ENCODE results near the gene GNMT.
"Not testable (repeated sequence)": the region's sequence is repeated elsewhere in the genome, so short reads cannot be mapped to it uniquely, and the experiment has no call there.

The GNMT gene

DNA sequence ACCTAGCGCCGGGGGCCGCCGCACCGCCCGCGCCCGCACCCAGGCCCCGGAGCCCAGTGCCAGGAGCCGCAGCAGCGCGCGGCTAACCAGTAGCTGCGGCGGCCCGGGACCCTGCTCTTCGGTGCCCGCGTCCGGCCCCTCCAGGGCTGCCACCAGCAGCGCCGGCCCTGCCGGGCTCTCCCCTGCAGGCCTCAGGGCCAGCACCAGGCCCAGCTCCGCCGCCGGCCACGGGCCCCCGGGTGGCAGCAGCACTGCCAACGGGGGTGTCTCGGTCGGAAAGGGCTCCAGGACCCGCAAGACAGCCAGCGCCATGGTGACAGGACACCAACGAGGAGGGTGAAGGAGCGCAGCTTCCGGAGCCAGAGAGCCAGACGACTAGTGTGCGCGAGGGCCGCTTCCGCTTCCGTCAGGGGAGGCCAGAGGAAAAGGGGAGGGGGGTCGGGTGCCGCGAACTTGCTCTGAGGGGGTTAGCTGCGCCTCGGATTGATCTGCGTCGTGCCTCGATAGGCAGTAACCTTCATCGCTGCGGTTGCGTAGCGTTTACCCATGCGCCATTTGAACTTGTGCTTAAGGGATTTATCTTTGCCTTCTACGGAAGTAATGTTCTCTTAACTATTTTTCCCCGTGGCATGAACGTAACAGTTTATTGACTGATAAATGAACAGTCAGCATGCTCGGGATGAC lies 18.4 kb downstream of the GNMT start, which contains the start of gene PEX6:
Gene PEX6, minus strand, starts transcription at position 343 of the 684 bp plus-strand sequence. Its CDS starts 31 bp downstream, at position 312.
- peak; percentile 93 for DNase-seq

DNA sequence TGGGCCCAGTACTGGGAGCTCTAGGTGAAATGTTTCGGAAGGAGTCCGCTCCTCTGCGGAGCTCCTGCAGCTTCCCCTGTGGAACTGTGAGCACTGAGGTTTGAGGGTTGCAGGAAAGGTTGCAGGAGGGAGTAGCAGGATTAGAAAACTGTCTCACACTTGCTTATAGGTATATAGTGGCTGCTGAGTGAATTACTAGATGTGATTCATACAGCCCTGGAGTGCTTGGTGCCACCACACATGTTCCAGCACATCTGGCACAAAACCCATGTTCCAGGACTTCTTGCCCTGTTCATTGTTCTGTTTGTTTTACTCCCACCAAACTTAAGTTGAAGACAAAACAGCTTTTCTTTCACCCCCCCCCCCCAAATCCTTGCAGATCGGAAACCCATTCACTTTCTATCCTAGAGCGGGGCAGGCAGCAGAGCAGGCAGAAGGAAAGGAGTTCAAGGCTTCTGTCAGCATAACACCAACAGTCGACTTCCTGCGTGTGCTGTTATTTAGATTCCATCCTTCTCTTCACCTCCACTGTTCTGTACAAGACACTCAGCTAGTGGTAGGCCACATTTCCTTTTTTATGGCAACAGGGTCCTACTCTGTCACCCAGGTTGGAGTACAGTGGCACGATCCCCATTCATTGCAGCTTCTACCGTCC lies 19.1 kb downstream of the GNMT start:
- DNase-seq: no peak

DNA sequence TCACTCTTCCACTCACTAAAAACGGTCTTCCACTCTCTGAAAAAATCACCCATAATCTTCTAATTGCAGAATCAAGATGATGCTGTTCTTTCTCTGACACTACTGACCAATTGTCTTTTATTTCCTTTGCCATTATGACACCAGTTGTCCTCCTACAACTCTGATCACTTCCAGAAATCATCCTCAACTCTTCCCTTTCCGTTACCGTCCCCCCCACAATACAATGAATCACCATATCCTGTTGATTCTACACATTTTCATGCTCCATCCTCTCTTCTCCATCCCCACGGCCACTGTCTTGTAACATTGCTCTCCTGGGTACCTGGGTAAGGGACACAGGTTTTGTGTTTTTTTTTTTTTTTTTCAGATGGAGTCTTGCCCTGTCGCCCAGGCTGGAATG lies 21.3 kb downstream of the GNMT start:
- no peak for DNase-seq

DNA sequence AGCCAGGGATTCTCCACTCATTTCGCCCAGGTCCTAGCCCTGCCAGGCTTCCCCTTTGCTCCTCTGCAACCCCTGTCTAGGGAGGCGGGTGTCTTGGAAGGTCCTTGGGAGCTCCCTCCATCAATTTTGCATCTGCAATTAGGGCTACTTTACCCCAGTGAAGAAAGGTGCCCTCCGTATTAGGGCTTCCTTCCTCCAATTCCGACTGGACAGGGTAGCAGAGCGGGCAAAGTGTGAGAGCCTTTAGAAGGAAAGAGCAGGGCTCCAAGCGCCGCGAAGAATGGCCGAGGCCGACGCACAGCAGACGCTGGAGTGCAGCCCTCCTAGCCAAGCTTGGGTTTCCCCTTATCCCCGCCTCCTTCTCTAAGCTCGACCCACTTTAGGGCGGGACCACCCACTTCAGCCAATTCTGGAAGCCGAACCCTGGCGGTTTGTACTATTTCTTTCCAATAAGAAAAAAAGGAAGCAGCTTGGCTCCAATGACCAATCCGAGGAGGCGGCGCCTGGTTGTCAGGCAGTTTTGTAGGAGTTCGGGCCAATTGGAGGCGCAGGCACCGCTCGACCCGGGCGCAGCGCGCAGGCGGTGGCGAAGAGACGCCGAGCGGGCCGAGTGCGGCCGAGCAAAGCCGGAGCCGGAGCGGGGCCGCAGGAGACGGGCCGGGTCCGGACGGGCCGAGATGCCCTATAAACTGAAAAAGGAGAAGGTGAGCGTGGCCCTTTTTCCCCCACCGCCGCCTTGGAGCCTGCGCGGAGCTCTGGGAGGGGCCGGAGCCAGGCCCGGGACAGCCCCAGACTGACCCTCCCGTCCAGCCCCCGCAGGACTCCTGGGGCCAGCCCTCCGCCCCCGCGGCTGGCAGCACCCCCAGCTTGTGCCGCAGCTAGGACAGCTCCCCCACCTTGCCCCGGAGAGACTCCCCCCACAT lies 23.7 kb downstream of the GNMT start, which contains the start of gene PPP2R5D:
Gene PPP2R5D, plus strand, starts transcription at position 570 of the 923 bp plus-strand sequence. Its CDS starts 108 bp downstream, at position 678.
- DNase-seq: peak; percentile 100

DNA sequence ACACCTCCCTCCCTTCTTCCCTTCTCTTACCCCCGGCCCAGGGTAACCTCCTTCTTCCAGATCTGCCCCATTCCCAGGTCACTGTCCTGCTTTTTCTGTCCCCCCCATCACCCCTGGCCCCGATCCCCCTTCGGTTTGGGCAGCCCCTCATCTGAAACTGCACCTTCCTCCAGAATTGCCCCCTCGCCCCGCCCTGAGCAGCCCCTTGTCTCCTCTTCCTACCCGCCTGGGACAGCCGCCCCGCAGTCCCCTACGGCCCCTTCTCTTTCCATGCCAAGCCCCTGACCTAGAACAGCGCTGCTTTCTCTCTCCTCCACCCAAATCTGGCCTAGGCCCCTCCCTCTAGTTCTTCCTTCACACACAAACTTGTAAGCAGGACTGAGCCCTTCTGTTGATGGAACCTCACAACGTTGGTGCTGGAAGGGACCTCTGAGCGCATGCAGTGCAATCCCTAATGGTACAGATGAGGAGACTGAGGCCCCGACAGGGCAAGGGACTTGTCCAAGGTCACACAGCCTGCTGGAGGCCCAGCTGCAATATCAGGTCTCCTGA lies 24.4 kb downstream of the GNMT start:
- DNase-seq: no peak

DNA sequence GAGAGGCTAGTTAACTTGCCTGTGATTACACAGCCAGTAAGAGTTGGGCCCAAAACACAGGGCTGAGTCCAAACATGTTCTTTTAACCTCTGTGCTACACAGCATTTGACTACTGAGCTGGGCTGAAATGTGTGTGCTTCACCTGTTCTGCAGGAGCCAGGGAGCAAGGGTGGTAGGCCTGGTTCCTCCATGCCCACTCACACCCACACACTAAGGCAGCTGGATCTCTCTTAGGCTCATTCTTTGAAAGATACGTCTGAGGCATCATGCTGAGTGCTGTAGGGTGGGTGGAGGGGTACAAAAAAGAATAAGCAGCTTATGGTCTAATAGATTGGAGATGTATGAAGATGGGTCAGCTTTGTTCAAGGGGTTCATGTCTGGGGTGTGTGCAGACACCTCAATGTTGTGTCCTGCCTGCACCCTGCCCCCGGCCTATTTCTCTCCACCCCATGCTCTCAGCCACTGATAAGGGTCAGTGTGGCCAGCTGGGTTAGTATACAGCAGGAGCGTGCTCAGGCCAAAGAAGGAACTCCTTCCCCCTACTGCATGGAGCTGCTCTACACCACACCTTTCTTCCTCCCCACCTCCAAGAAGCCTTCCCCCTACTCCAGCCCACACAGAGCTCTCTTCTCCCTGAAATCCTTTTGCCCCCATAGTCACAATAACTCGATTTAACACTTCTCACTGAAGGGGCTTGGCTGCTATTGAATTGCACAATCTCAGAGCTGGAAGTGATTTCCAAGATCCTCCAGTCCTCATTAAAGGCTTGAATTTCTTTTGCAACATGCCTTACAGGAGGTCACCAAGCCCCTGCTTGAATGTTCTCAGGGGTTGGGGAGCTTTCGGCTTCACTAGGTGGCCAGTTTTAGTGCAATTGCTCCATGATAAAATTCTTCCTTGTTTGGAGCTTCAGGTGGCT lies 27.2 kb downstream of the GNMT start:
- no peak for DNase-seq

DNA sequence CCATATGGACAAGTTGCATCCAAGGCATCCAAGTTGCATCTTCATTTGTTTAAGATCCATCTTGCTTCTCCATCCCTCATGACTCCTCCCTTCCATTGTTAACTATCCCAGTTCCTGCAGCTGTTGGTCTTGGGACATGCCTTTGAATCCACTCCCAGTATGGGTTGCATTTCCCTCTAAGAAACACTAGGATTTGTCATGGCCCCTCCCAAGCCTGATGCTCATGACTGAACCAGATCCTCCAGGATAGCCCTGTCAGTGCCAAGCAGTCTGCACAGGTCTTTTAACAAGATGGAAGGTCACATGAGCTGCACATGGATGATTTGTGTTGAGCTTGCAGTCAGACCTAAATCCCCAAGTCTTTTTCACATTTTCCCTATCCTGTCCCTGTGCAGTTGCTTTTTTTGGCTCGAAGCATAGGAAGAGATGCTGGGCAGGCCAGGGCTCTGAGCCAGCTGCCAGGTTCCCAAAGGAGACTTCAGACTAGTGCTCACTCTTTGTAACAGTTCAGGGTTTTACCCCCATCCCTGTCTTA lies 28.0 kb downstream of the GNMT start:
- DNase-seq: no peak

DNA sequence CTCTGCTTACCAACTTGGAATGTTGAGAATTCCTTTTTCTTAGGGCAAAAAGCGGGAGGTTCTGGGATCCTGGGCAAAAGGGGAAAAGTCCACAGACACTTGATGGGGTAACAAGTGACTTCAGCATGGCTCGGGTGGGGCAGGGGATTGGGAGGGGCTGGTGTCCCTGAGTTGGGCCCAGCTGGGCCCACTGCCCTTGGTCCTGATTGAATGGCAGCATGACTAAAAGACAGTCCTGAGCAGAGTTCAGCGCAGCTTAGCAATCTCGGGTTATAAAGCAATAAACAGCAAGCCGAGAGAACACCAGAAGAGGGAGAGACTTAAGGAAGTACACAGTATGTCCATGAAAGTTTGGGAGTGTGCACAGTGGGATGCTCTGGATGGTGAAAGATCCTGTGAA lies 29.4 kb downstream of the GNMT start:
- DNase-seq: no peak

DNA sequence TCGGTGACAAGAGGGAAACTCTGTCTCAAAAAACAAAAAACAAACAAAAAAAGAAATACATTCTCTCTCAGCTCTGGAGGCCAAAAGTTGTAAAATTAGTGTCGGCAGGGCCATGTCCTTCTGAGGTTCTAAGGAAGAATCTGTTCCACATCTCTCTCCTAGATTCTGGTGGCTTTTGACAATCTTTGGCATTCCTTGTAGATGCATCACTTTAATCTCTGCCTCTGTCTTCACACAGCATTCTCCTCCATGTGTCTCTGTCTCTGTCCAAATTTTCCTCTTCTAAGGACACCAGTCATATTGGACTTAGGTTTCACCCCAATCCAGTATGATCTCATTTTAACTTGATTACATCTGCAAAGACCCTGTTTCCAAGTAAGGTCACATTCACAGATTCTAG lies 32.9 kb downstream of the GNMT start:
- no peak for DNase-seq

DNA sequence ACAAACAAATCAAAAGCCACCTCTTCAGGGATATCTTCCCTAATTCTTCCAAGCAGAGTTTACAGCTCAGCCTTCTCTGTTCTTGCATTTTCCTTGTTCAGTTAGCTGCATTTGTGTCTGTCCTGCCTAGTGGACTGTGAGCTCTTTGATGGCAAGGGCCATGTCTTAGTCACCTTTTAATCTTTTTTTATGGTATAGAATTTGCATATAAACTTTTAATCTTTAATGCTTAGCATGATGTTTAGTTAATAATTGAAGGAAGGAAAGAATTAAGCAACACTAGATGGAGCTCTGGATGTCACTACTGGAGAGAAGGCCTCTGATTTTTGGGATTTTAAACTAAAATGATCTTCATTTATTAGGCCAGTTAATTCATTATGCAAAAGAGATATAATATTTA lies 36.0 kb downstream of the GNMT start:
- DNase-seq: no peak

DNA sequence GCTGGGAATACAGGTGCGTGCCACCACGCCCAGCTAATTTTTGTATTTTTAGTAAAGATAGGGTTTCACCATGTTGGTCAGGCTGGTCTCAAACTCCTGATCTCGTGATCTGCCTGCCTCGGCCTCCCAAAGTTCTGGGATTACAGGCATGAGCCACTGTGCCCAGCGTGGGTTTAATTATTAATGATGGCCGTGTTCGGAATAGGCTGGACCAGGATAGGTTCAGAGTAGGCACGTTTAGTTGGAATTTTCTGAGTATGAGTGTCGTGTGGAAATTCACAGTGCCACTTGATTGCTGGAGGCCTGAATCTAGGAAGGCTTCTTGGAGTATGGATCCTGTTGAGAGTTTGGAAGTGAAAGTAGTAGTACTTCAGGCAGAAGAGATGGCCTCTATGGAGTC lies 37.7 kb downstream of the GNMT start:
- not testable (repeated sequence) for DNase-seq

DNA sequence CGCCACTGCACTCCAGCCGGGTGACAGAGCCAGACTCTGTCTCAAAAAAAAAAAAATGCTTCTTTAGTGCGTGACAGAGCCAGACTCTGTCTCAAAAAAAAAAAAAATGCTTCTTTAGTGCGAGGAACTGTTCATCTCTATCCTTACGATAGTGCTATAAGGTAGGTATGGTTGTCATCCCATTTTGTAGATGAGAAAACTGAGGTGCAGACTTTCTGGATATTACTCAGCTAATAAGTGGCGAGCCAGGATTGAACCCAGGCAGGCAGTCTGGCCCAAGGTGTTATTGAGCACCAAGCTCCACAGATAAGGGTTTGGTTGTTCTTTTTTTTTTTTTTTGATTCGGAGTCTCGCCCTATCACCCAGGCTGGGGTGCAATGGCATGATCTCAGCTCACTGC lies 41.3 kb downstream of the GNMT start:
- DNase-seq: no peak

DNA sequence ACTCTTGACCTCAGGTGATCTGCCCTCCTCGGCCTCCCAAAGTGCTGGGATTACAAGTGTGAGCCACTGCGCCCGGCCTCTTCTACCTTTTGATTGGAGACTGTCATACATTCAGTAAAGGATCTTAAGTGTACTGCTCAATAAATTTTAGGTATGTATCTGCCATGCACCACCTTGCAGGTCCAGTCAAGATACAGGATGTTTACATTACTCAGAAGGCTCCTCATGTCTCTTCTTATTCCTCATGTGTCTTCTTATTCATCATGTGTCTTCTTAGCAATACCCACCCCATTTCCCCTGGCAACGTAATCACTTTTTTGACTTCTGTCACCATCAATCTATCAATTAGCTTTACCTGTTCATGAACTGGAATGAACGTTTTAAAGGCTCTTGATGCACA lies 45.3 kb downstream of the GNMT start:
- no peak for DNase-seq

DNA sequence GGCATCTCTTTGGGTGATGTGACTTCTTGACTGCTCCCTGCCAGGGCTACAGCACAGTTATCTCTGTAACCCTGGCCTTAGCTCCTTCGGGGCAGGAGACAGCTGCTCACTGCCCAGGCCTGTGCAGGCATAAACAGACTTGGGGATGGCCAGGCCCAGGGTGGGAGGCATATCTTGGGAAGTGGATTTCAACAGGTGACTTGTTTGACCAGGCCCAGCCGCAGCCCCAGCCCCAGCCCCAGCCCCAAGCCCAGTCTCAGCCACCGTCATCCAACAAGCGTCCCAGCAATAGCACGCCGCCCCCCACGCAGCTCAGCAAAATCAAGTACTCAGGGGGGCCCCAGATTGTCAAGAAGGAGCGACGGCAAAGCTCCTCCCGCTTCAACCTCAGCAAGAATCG lies 45.7 kb downstream of the GNMT start:
- no peak for DNase-seq

DNA sequence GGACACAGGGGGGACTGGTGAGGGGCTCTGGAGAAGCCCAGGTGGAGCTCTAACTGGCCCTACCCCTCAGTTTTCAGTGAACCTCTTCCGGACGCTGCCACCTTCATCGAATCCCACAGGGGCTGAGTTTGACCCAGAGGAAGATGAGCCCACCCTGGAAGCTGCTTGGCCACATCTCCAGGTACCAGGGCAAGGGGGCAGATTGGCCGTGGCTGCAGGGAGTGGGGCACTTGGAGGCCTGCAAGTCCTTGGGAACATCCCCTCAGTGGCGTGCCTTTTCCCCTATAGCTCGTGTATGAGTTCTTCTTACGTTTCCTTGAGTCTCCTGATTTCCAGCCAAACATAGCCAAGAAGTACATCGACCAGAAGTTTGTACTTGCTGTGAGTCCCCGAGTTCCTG lies 46.6 kb downstream of the GNMT start:
- DNase-seq: no peak

DNA sequence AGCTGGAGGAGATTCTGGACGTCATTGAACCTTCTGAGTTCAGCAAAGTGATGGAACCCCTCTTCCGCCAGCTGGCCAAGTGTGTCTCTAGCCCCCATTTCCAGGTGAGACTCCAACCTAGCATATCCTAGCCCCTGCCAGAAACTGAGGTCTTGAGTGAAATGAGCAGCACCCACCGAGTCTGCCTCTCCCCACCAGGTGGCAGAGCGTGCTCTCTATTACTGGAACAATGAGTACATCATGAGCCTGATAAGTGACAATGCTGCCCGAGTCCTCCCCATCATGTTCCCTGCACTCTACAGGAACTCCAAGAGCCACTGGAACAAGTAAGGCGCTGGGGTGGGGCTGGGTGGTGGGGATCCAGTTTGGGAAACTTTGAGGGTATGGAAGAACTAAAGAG lies 48.6 kb downstream of the GNMT start:
- peak; percentile 41 for DNase-seq

DNA sequence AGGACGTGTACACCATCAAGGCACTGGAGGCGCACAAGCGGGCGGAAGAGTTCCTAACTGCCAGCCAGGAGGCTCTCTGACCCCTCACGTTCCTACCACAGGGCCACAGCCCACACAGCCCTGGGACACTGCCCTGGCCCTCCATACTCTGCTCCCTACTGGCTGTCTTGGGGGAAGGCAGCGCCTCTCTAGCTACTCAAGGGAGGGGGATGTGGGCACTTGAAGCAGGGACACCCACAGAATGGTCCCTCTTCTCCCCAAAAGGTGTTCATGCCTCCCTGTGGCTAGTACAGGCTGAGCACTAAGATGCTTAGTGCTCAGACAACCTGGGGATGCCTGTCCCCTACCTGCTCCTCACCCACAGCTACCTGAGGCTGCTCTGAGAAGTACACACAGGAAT lies 50.7 kb downstream of the GNMT start:
- no peak for DNase-seq

DNA sequence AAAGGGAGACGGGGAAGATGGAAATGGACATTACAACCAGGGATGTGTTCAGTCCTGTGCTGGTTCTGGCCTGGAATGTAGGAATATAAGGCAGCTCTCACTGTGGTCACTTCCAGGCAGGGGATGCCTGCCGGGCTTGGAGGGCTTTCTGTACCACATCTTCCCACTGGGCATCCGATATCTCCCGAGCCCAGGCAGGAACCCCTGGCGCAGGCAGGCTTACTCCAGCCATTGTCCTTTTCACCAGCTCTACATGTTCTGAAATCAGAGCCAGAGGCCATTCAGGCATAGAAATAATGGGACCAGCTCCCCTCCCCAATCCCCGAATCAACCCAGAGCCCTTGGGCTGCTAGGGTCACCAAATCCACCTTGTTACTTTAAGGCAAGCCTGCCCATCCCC lies 51.8 kb downstream of the GNMT start:
- DNase-seq: no peak

DNA sequence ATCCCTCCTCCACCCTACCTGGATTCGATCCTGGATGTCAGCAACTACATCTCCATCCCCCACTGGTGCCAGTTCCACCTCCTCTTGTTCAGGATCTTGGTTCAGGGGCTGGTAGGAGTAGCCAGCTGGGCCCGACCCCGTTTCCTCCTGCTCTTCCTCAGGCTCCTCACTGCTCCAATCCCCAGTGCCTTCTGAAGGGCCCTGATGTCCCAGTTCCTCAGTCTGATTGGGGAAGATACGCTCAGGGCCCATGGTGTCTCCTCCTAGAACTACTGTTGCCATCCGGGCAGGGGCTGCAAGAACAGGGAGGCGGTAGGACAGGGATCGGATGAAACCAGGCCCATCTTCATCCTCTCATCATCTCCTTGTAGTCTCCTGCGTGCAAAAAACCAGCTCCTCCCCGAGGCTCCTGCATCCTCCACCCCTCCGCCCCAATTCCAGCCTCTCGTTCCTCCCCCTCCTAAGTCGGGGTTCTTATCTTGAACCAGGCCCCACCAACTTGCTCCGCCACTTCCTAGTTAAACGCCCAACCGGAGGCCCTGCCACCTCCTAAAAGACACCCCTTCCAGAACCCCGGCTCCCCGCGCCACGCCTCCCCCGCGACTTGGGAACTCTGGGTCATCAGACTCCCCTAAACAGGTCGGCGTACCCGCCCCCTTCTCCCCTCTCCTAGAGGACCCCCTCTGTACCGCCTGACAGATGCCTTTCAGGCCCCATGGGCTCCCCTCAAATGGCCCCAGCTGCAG lies 52.7 kb downstream of the GNMT start:
- peak; percentile 54 for DNase-seq
